HG03558 (cell line): ENCODE measurements around the gene BAHCC1.

Experiments
- ATAC-seq: cut with Tn5 transposase; IDR thresholded peaks from one replicate; pipeline ENCODE4 v1.9.1; 2021; ENCODE audit warnings: moderate number of reproducible peaks; ENCODE audit not compliant: unreplicated experiment; ENCODE audit errors: extremely low read depth

The BAHCC1 gene

GRCh38 chr17:81471818-81472456 lies 76.7 kb downstream of the BAHCC1 start:
- ATAC-seq = no peak

DNA sequence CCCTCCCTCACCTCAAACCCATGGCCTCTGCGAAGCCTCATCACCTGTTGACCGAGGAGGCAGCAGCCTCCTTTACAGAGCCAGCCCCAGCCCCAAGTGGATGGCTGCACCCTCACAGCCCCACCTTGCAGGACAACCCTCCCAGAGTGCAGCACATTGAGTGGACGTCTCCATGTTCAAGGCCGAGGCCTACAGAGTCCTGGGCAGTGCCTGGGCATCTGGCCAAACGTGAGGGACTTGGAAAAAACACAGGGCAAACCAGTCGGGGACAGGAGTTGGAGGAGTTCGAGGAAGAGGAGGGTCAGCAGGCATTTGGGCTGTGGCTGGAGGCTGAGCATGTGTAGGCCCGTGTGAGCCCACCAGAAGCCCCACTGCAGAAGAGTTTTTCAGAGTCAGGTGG lies 77.8 kb downstream of the BAHCC1 start:
- ATAC-seq = no peak

GRCh38 chr17:81474958-81475357 lies 79.7 kb downstream of the BAHCC1 start:
- no peak for ATAC-seq

DNA sequence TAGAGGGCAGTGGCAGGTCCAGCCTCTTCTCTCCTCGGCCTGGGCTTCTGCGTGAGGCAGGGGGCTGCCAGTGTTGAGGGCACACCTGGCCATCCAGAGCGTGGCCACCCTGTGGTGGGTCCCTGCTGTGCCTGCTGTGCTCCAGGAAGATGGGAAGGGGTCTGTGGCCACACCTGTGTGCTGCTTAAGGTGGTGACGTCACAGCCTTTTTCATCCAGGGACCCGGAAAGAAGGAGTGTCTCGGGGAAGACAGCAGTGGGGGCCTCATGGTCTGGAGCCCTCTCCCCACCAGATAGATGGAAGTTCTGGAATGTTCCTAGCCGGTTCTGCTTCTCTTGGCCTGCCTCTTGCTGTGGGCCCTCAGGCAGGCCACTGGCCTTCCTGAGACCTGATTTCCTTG lies 80.8 kb downstream of the BAHCC1 start:
- no peak for ATAC-seq

GRCh38 chr17:81476635-81477034 lies 81.4 kb downstream of the BAHCC1 start:
- no peak for ATAC-seq

DNA sequence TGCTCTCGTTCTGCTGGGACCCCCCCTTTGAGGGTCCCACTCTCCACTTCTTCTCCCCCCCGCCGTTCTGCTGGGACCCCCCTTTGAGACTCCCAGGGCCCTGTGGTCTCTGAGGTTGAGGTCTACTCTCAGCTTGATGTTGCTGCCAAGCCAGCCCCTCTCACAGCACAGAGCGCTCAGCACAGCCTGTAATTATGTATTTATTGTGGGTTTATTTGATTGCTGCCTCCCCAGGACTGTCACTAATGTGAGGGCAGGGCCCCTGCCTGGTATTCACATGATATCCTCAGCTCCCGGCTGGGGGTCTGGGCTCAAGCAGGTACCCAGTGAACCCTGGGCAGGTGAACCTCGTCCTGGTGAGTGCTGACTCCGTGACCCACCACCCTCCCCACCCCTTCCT lies 81.9 kb downstream of the BAHCC1 start:
- ATAC-seq = no peak

DNA sequence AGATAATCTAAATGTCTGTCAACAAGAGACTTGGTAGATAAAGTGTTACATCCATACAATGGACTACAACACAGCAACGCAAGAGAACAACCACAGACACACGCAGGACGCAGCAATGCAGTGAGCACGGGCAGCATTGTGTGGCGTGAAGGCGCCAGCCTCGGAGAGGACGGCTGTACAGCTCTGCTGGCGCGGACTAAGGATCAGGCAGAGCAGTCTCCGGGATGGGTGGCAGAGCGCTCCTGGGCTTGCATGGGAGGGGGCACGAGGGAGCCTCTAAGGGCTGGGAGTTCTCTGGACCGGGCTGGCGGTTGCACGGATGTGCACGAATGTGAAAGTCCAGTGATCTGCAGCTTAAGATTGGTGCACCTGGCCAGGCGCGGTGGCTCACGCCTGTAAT lies 82.9 kb downstream of the BAHCC1 start:
- no peak for ATAC-seq

- ATAC-seq = no peak
Observed at GRCh38 chr17:81479175-81480071, 84.2 kb downstream of the BAHCC1 start.

GRCh38 chr17:81480140-81481072 lies 85.1 kb downstream of the BAHCC1 start:
- no peak for ATAC-seq

DNA sequence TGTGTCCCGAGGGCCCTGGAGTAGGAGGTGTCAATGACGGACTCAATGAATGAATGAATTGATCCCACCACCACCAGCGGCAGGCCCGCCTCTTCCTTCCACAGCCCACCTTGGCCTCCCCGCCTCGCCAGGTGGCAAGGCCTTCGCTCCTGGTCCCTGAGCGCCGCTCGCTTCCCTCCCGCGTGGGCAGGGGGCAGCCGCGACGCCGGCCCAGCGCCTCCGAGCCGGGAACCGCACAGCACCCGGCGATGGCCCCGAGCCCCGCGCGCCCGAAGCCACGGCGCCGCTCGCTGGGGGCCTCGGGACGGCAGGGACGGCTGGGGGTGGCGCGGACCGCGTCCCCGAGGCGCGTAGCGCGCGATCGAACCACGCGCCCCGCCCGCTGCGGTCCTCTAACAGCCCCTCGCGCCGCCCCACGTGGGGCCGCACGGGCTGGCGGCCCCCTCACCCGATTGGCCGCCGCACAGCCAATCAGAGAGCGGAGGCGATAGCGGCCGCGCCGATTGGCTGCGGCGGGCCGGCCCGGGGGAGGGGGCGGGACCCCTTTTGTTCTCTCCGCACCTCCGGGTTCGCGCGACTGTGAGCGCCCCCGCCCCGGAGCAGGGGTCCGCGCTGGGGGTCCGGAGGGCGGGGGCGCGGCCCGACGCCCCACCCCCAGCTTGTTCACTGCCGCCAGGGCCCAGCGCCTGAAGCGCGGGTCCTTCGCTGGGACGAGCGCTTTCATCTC lies 86.0 kb downstream of the BAHCC1 start:
- no peak for ATAC-seq

- ATAC-seq = no peak
Observed at GRCh38 chr17:81481815-81482505, 86.7 kb downstream of the BAHCC1 start.

GRCh38 chr17:81482673-81483072 lies 87.4 kb downstream of the BAHCC1 start:
- no peak for ATAC-seq

GRCh38 chr17:81483085-81483861 lies 88.0 kb downstream of the BAHCC1 start:
- ATAC-seq = no peak

DNA sequence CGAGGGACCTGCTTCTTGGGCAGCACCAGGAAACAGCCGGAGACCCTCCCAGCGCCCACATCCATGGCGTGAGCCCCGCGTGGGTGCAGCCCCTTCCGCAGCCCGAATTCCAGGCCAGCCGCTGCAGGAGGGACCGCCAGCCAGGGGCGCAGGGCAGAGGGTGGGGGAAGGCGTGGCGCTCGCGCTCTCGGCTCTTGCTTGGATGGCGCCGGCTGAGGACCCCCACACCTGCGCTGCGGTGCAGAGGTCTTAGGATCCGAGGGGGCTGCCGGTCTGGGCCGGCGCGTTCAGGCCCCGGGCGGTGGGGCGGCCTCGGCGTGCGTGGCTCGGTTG lies 88.6 kb downstream of the BAHCC1 start:
- ATAC-seq = no peak

GRCh38 chr17:81484195-81484979 lies 89.1 kb downstream of the BAHCC1 start:
- ATAC-seq = no peak

DNA sequence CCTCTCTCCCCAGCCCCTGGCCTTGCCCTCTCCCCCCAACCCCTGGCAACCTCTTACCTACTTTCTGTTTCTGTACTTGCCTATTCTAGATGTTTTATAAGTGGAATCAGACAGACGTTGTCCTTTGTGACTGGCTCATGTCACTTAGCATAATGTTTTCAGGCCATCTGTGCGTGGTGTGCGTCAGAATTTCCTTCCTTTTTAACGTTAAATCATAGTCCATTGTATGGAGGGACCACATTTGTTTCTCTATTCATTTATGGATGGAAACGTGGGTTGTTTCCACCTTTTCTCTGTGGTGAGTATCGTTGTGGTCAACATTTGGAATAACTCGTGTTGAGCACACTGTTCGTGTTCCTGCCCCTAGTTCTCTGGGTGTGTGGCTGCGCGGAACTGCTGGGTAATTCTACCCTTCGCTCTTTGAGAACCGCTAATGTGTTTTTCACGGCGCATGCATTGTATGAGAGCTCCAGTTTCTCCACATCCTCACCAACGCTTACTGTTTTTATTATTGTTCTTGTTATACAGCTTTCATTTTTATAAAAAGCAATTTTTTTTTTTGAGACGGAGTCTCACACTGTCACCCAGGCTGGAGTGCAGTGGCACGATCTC lies 91.0 kb downstream of the BAHCC1 start:
- ATAC-seq = no peak

DNA sequence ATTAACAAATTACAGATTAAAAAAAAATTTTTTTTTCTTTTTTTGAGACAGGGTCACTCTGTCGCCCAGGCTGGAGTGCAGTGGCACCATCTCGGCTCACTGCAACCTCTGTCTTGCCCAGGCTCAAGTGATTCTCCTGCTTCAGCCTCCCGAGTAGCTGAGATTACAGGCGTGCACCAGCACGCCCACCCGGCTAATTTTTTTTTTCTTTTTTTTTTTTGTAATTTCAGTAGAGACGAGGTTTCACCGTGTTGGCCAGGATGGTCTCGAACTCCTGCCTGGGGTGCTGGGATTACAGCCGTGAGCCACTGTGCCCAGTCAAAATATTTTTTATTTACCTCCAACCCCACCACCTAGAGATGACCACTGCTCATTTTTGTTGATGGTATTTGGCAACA lies 91.8 kb downstream of the BAHCC1 start:
- ATAC-seq = no peak
